Measurements from ENCODE around the gene NAV2.

DNA sequence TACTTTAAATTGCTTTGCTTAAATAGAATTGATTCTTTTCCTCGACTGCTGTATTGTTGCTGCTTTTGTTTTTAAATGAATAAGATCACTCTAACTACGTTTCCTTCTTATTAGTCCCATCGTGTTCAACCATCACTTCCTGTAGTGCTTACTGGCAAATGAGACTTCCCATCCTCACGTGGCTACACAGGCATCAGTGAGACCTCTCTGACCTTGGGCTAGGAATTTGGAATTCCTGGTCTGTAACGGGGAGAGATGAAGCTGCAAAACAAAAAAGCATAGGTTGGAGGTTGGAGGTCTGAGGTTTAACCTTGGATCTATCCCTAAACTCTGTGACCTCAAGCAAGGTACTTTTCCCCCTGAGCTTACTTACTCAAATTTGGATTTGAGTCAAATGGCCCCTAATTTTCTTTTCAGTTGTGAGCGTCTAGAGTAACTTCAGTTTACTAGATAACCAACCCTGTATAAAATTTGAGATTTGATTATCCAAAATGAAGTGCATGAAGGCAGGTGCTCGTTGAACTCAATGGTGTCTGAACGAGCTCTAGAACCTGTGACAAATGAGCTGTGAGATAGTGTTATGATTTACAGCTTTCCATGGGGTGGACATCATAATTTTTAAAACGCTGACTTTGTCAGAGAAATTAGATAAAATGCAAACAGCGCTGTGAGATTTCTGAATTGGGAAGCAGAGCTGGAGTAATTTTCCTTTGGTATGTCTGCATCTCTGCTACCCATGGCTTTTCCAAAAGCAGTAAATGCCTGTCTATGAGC, 296.4 kb downstream of the NAV2 start:
- TF ChIP-seq, protein P1, sequence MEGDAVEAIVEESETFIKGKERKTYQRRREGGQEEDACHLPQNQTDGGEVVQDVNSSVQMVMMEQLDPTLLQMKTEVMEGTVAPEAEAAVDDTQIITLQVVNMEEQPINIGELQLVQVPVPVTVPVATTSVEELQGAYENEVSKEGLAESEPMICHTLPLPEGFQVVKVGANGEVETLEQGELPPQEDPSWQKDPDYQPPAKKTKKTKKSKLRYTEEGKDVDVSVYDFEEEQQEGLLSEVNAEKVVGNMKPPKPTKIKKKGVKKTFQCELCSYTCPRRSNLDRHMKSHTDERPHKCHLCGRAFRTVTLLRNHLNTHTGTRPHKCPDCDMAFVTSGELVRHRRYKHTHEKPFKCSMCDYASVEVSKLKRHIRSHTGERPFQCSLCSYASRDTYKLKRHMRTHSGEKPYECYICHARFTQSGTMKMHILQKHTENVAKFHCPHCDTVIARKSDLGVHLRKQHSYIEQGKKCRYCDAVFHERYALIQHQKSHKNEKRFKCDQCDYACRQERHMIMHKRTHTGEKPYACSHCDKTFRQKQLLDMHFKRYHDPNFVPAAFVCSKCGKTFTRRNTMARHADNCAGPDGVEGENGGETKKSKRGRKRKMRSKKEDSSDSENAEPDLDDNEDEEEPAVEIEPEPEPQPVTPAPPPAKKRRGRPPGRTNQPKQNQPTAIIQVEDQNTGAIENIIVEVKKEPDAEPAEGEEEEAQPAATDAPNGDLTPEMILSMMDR (IDR thresholded peaks at IDR 0.05; ENCODE audit: borderline replicate concordance, extremely low read depth, low read length, poor library complexity, severe bottlenecking), result no peak
- no peak for TF ChIP-seq EZH2 (IDR thresholded peaks at IDR 0.05; ENCODE audit: borderline replicate concordance, low read depth, low read length, severe bottlenecking)

All from DND-41 (cell line).